DND-41 (cell line): ENCODE results near the gene DOC2B.

ENCODE experiments used
- ATAC-seq: fragments of 200-7000 bp; cut with Tn5 transposase; 3 replicates; pipeline ENCODE4 v1.9.1; 2021; ENCODE audit warnings: low read depth; ENCODE audit not compliant: insufficient read depth
- DNase-seq: peaks from one replicate; pipeline ENCODE4 v3.0.0-alpha.2; 2020
- H2AFZ ChIP-seq: 2 replicates; pipeline ENCODE4 v1.6.0; 2012; ENCODE audit warnings: low read depth, low read length
- H3K27ac ChIP-seq: 2 replicates; pipeline ENCODE4 v1.5.1; 2012; ENCODE audit warnings: low read length, inconsistent platforms
- H3K27me3 ChIP-seq: fragments of 200-600 bp; sonication (generic); 2 replicates; pipeline ENCODE4 v1.6.0; 2012; ENCODE audit warnings: low read length, mild to moderate bottlenecking, inconsistent platforms; ENCODE audit not compliant: insufficient read depth, poor library complexity
- H3K36me3 ChIP-seq: 2 replicates; pipeline ENCODE4 v1.5.1; 2012; ENCODE audit warnings: low read length, inconsistent platforms; ENCODE audit not compliant: insufficient read depth
- H3K4me1 ChIP-seq: 2 replicates; pipeline ENCODE4 v1.5.1; 2012; ENCODE audit warnings: mild to moderate bottlenecking, low read length; ENCODE audit not compliant: insufficient read depth
- H3K4me2 ChIP-seq: 2 replicates; pipeline ENCODE4 v1.6.0; 2012; ENCODE audit warnings: mild to moderate bottlenecking, moderate library complexity, low read length, inconsistent platforms; ENCODE audit not compliant: insufficient read depth
- H3K4me3 ChIP-seq, 2 experiments: fragments of 200-600 bp in 1 of 2; shearing (Covaris generic) in 1 of 2; 2 replicates each; pipeline ENCODE4 v1.5.1; 2012 to 2016; ENCODE audit warnings: inconsistent platforms in 2 of 2, low read length in 2 of 2, mild to moderate bottlenecking in 2 of 2, low read depth in 1 of 2, moderate library complexity in 1 of 2
- H3K79me2 ChIP-seq: 2 replicates; pipeline ENCODE4 v1.6.0; 2012; ENCODE audit warnings: low read length, inconsistent platforms; ENCODE audit not compliant: insufficient read depth
- H3K9ac ChIP-seq: 2 replicates; pipeline ENCODE4 v1.6.0; 2012; ENCODE audit warnings: low read depth, mild to moderate bottlenecking, inconsistent platforms, low read length, moderate library complexity
- H3K9me3 ChIP-seq: 2 replicates; pipeline ENCODE4 v1.5.1; 2012; ENCODE audit warnings: low read length, moderate library complexity, mild to moderate bottlenecking, inconsistent platforms; ENCODE audit not compliant: insufficient read depth, severe bottlenecking
- H4K20me1 ChIP-seq: 2 replicates; pipeline ENCODE4 v1.6.0; 2012; ENCODE audit warnings: low read length; ENCODE audit not compliant: insufficient read depth
- EZH2 ChIP-seq: IDR thresholded peaks from 3 replicates; pipeline ENCODE4 v1.6.1; 2012; ENCODE audit warnings: borderline replicate concordance, low read depth, mild to moderate bottlenecking, moderate library complexity, low read length, inconsistent platforms; ENCODE audit not compliant: severe bottlenecking
- TF ChIP-seq, protein P1 (sequence below): IDR thresholded peaks from 2 replicates; pipeline ENCODE4 v1.5.1; 2012; ENCODE audit warnings: borderline replicate concordance, low read length, moderate library complexity, mild to moderate bottlenecking; ENCODE audit not compliant: poor library complexity, severe bottlenecking; ENCODE audit errors: extremely low read depth

DOC2B gene

DNA sequence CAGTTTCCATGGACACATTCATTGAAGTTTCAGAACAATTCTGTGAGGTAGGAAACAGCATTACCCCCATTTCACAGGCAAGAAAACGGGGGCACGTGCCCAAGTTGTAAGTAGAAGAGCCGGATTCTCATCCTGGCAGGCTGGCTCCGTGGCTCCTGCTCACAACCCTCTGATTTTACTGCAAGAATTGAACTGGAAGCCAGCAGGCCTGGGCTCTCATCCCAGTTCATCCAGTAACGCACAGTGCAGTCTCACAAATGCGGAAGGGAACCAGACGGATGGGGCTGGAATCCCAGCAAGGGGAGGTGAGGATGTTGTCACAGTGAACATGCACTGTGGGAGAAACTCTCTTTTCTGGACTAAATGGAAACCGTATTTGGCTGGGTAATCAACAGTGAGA lies 40.7 kb upstream of the DOC2B start:
- H3K9ac ChIP-seq, result no peak overlapping the region
- no peak overlapping the region for H3K27ac ChIP-seq
- ATAC-seq (no peak), DNase-seq (no peak)
- H2AFZ ChIP-seq, result no peak overlapping the region
- no peaks in the 10 kb centered on the region; the same call in 1 of the 2 replicates for H4K20me1 ChIP-seq
- no peaks in the 10 kb centered on the region for H3K79me2 ChIP-seq
- H3K36me3 ChIP-seq, result no peaks in the 10 kb centered on the region
- no peak overlapping the region for H3K4me2 ChIP-seq
- no peak overlapping the region for H3K4me3 ChIP-seq
- no peak for TF ChIP-seq EZH2
- TF ChIP-seq, protein P1, sequence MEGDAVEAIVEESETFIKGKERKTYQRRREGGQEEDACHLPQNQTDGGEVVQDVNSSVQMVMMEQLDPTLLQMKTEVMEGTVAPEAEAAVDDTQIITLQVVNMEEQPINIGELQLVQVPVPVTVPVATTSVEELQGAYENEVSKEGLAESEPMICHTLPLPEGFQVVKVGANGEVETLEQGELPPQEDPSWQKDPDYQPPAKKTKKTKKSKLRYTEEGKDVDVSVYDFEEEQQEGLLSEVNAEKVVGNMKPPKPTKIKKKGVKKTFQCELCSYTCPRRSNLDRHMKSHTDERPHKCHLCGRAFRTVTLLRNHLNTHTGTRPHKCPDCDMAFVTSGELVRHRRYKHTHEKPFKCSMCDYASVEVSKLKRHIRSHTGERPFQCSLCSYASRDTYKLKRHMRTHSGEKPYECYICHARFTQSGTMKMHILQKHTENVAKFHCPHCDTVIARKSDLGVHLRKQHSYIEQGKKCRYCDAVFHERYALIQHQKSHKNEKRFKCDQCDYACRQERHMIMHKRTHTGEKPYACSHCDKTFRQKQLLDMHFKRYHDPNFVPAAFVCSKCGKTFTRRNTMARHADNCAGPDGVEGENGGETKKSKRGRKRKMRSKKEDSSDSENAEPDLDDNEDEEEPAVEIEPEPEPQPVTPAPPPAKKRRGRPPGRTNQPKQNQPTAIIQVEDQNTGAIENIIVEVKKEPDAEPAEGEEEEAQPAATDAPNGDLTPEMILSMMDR, result no peak
- no peaks in the 10 kb centered on the region for H3K4me1 ChIP-seq
- no peaks in the 10 kb centered on the region for H3K27me3 ChIP-seq
- H3K9me3 ChIP-seq, result no peaks in the 10 kb centered on the region

GRCh38 chr17:219696-220095 lies 38.2 kb upstream of the DOC2B start:
- DNase-seq, result no peak
- Histone ChIP-seq H3K9me3 (no peaks in the 10 kb centered on the region), H3K27me3 (no peaks in the 10 kb centered on the region), H3K4me2 (no peak overlapping the region), H3K9ac (no peak overlapping the region), H3K4me1 (no peaks in the 10 kb centered on the region), H3K4me3 (no peak overlapping the region), H2AFZ (no peak overlapping the region), H3K27ac (no peak overlapping the region), H4K20me1 (no peaks in the 10 kb centered on the region; the same call in 1 of the 2 replicates), H3K36me3 (no peaks in the 10 kb centered on the region), H3K79me2 (no peaks in the 10 kb centered on the region)
- TF ChIP-seq EZH2, result no peak
- TF ChIP-seq, protein P1, result no peak
- no peak for ATAC-seq

DNA sequence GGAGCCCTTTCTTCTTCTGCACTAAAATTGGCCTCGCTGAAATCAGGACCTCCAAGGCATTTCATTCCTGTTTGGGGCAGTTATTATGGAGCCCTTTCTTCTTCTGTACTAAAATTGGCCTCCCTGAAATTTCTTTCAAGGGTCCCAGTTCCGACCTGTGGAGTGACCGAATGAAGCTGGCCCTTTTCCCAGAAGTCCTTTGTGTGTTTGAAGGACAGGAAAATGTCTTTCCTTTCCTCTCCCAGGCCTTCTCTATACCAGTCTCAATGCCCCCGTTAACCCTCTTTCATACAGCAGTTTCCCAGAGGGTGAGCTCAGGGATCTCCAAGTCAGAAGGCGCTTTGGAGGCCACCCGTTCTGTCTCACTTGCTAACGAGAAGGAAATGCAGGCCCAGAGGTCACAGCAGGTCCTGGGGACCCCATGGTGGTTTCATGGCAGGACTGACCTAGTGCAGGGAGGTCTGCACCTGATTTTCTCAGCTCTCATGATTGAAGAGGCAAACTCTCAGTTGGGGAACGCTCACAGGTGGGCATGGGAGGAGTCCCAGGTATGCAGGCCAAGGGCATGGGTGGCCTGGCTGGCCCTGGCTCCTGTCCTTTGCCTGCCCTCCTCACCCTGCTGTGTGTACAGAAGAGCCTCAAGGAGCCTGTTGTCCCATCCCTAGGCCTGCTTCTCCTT lies 37.1 kb upstream of the DOC2B start:
- Histone ChIP-seq H3K4me2 (no peak overlapping the region), H3K4me1 (no peaks in the 10 kb centered on the region), H2AFZ (no peak overlapping the region), H4K20me1 (no peaks in the 10 kb centered on the region), H3K9ac (no peak overlapping the region), H3K79me2 (no peaks in the 10 kb centered on the region), H3K36me3 (no peaks in the 10 kb centered on the region), H3K27me3 (no peaks in the 10 kb centered on the region), H3K4me3 (no peak overlapping the region), H3K27ac (no peak overlapping the region), H3K9me3 (no peaks in the 10 kb centered on the region)
- no peak for ATAC-seq
- no peak for DNase-seq
- TF ChIP-seq, protein P1, result no peak
- no peak for TF ChIP-seq EZH2
